ENCODE measurements around the gene ITIH6. TPM values are rescaled to one million over a fixed set of nuclear protein-coding genes. Genes with fewer than 3 reads are reported as not detected.
"Not testable (repeated sequence)": the region's sequence is repeated elsewhere in the genome, so short reads cannot be mapped to it uniquely, and the experiment has no call there.

ITIH6 gene
- total RNA-seq, 2 experiments from 2014 or later: not detected

- Mint-ChIP-seq H3K9me3 (no peaks in the 10 kb centered on the region), H3K27me3 (ENCODE audit: low read depth) (no peaks in the 10 kb centered on the region), H3K27ac (no peak overlapping the region), H3K4me1 (ENCODE audit: low read depth) (no peaks in the 10 kb centered on the region), H3K4me3 (no peak overlapping the region), H3K36me3 (ENCODE audit: low read depth) (no peaks in the 10 kb centered on the region)
- DNase-seq: no peak
- CTCF ChIA-PET: no interaction called here
- intact Hi-C loops (cut with micrococcal nuclease): loop anchor here (5.0 kb wide), 1 partner anchor 541 kb away; no protein-coding TSS in a partner anchor
These were observed 9.6 kb downstream of the ITIH6 start for GRCh38 chrX:54788446-54788845.

GRCh38 chrX:54786967-54787366 lies 11.1 kb downstream of the ITIH6 start:
- peak; percentile 59 for DNase-seq
- CTCF ChIA-PET: no interaction called here
- no peaks in the 10 kb centered on the region for H3K27me3 Mint-ChIP-seq (ENCODE audit: low read depth)
- intact Hi-C loops (cut with micrococcal nuclease): loop anchor here (1.0 to 5.0 kb wide), 3 partner anchors 148 to 540 kb away; no protein-coding TSS in a partner anchor
- no peaks in the 10 kb centered on the region for H3K4me1 Mint-ChIP-seq (ENCODE audit: low read depth)
- no peak overlapping the region for H3K27ac Mint-ChIP-seq
- H3K9me3 Mint-ChIP-seq: no peaks in the 10 kb centered on the region
- no peaks in the 10 kb centered on the region for H3K36me3 Mint-ChIP-seq (ENCODE audit: low read depth)
- no peak overlapping the region for H3K4me3 Mint-ChIP-seq

GRCh38 chrX:54785901-54786300 lies 12.2 kb downstream of the ITIH6 start:
- CTCF ChIA-PET: no interaction called here
- no peak overlapping the region for H3K4me3 Mint-ChIP-seq
- no peaks in the 10 kb centered on the region for H3K9me3 Mint-ChIP-seq
- DNase-seq: peak; percentile 23
- H3K36me3 Mint-ChIP-seq (ENCODE audit: low read depth): no peaks in the 10 kb centered on the region
- intact Hi-C loops (cut with micrococcal nuclease): loop anchor here (2.0 to 5.0 kb wide), 2 partner anchors 363 to 539 kb away; no protein-coding TSS in a partner anchor
- no peaks in the 10 kb centered on the region for H3K4me1 Mint-ChIP-seq (ENCODE audit: low read depth)
- H3K27me3 Mint-ChIP-seq (ENCODE audit: low read depth): no peaks in the 10 kb centered on the region
- no peak overlapping the region for H3K27ac Mint-ChIP-seq

- CTCF ChIA-PET: no interaction called here
- H3K4me1 Mint-ChIP-seq (ENCODE audit: low read depth): peaks cover 3% of the 10 kb centered on the region
- no peaks in the 10 kb centered on the region for H3K9me3 Mint-ChIP-seq
- H3K4me3 Mint-ChIP-seq: no peak overlapping the region
- no peak overlapping the region for H3K27ac Mint-ChIP-seq
- DNase-seq: no peak
- no peaks in the 10 kb centered on the region for H3K27me3 Mint-ChIP-seq (ENCODE audit: low read depth)
- no peaks in the 10 kb centered on the region for H3K36me3 Mint-ChIP-seq (ENCODE audit: low read depth)
- intact Hi-C loops (cut with micrococcal nuclease): no loop called here
These were observed 20.9 kb downstream of the ITIH6 start for GRCh38 chrX:54776987-54777672.

- CTCF ChIA-PET: no interaction called here
- Mint-ChIP-seq H3K4me3 (no peak overlapping the region), H3K27me3 (ENCODE audit: low read depth) (no peaks in the 10 kb centered on the region), H3K27ac (no peak overlapping the region), H3K36me3 (ENCODE audit: low read depth) (no peaks in the 10 kb centered on the region), H3K9me3 (no peaks in the 10 kb centered on the region), H3K4me1 (ENCODE audit: low read depth) (peaks cover 3% of the 10 kb centered on the region)
- intact Hi-C loops (cut with micrococcal nuclease): no loop called here
- DNase-seq: no peak
These were observed 22.0 kb downstream of the ITIH6 start for GRCh38 chrX:54776061-54776460.

- H3K27me3 Mint-ChIP-seq (ENCODE audit: low read depth); CTCF ChIA-PET; H3K27ac Mint-ChIP-seq; H3K4me1 Mint-ChIP-seq (ENCODE audit: low read depth); H3K9me3 Mint-ChIP-seq; H3K36me3 Mint-ChIP-seq (ENCODE audit: low read depth); H3K4me3 Mint-ChIP-seq; intact Hi-C loops (cut with micrococcal nuclease); DNase-seq: not testable (repeated sequence)
These were observed 23.5 kb downstream of the ITIH6 start for GRCh38 chrX:54774391-54775094.

- no peak for DNase-seq
- CTCF ChIA-PET: no interaction called here
- peaks cover 2% of the 10 kb centered on the region for H3K9me3 Mint-ChIP-seq
- no peaks in the 10 kb centered on the region for H3K27me3 Mint-ChIP-seq (ENCODE audit: low read depth)
- no peaks in the 10 kb centered on the region for H3K4me1 Mint-ChIP-seq (ENCODE audit: low read depth)
- no peaks in the 10 kb centered on the region for H3K36me3 Mint-ChIP-seq (ENCODE audit: low read depth)
- H3K27ac Mint-ChIP-seq: no peak overlapping the region
- H3K4me3 Mint-ChIP-seq: no peak overlapping the region
- intact Hi-C loops (cut with micrococcal nuclease): no loop called here
These were observed 39.7 kb downstream of the ITIH6 start for GRCh38 chrX:54758114-54759055.

GRCh38 chrX:54754854-54755253 lies 43.2 kb downstream of the ITIH6 start:
- Mint-ChIP-seq H3K4me1 (ENCODE audit: low read depth) (no peaks in the 10 kb centered on the region), H3K27me3 (ENCODE audit: low read depth) (no peaks in the 10 kb centered on the region)

GRCh38 chrX:54748626-54749025 lies 49.4 kb downstream of the ITIH6 start:
- CTCF ChIA-PET: no interaction called here
- Mint-ChIP-seq H3K27me3 (ENCODE audit: low read depth) (no peaks in the 10 kb centered on the region), H3K9me3 (no peaks in the 10 kb centered on the region), H3K27ac (no peak overlapping the region), H3K4me3 (no peak overlapping the region), H3K4me1 (ENCODE audit: low read depth) (no peaks in the 10 kb centered on the region), H3K36me3 (ENCODE audit: low read depth) (no peaks in the 10 kb centered on the region)
- intact Hi-C loops (cut with micrococcal nuclease): no loop called here
- no peak for DNase-seq

More at GRCh38 chrX:54754854-54755253, 43.2 kb downstream of the ITIH6 start:
- no peak overlapping the region for H3K27ac Mint-ChIP-seq
- H3K9me3 Mint-ChIP-seq: no peaks in the 10 kb centered on the region
- intact Hi-C loops (cut with micrococcal nuclease): no loop called here
- H3K36me3 Mint-ChIP-seq (ENCODE audit: low read depth): no peaks in the 10 kb centered on the region
- no peak for DNase-seq
- CTCF ChIA-PET: interaction anchor here (0.6 kb wide), 1 partner anchor 60 kb away, joined by 7 read pairs; no protein-coding TSS in a partner anchor
- no peak overlapping the region for H3K4me3 Mint-ChIP-seq

GRCh38 chrX:54747733-54748393 lies 50.2 kb downstream of the ITIH6 start:
- H3K4me1 Mint-ChIP-seq (ENCODE audit: low read depth): no peaks in the 10 kb centered on the region
- H3K36me3 Mint-ChIP-seq (ENCODE audit: low read depth): no peaks in the 10 kb centered on the region
- intact Hi-C loops (cut with micrococcal nuclease): no loop called here
- DNase-seq: no peak
- H3K4me3 Mint-ChIP-seq: no peak overlapping the region
- no peaks in the 10 kb centered on the region for H3K9me3 Mint-ChIP-seq
- no peaks in the 10 kb centered on the region for H3K27me3 Mint-ChIP-seq (ENCODE audit: low read depth)
- H3K27ac Mint-ChIP-seq: no peak overlapping the region
- CTCF ChIA-PET: no interaction called here

- DNase-seq: no peak
- no peaks in the 10 kb centered on the region for H3K9me3 Mint-ChIP-seq
- intact Hi-C loops (cut with micrococcal nuclease): no loop called here
- H3K27me3 Mint-ChIP-seq (ENCODE audit: low read depth): no peaks in the 10 kb centered on the region
- CTCF ChIA-PET: no interaction called here
- H3K4me1 Mint-ChIP-seq (ENCODE audit: low read depth): no peaks in the 10 kb centered on the region
- no peak overlapping the region for H3K27ac Mint-ChIP-seq
- no peak overlapping the region for H3K4me3 Mint-ChIP-seq
- no peaks in the 10 kb centered on the region for H3K36me3 Mint-ChIP-seq (ENCODE audit: low read depth)
These were observed 51.1 kb downstream of the ITIH6 start for GRCh38 chrX:54746928-54747327.

- H3K4me3 Mint-ChIP-seq: no peak overlapping the region
- CTCF ChIA-PET: no interaction called here
- H3K4me1 Mint-ChIP-seq (ENCODE audit: low read depth): no peaks in the 10 kb centered on the region
- no peak overlapping the region for H3K27ac Mint-ChIP-seq
- H3K27me3 Mint-ChIP-seq (ENCODE audit: low read depth): no peaks in the 10 kb centered on the region
- DNase-seq: no peak
- intact Hi-C loops (cut with micrococcal nuclease): no loop called here
- no peaks in the 10 kb centered on the region for H3K36me3 Mint-ChIP-seq (ENCODE audit: low read depth)
- no peaks in the 10 kb centered on the region for H3K9me3 Mint-ChIP-seq
These were observed 52.4 kb downstream of the ITIH6 start for GRCh38 chrX:54745676-54746075.

All from activated naive CD4-positive, alpha-beta T cell treated with anti-CD3 and anti-CD28 coated beads for 36 hours (primary cell).